Measurements from ENCODE around the gene ID3.

ID3 gene

DNA sequence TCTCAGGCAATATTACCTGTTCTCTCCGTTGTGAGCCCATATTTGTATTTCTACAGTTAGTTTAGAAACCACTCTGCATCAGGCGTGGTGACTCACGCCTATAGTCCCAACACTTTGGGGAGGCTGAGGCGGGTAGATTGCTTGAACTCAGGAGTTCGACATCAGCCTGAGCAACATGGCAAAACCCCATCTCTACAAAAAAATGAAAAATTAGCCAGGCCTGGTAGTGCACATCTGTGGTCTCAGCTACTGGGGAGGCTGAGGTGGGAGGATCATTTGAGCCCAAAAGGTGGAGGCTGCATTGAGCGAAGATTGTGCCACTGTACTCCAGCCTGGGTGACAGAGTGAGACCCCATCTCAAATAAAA lies 19.7 kb upstream of the ID3 start:
- no peaks in the 10 kb centered on the region for H4K20me1 ChIP-seq (ENCODE audit: control insufficient read depth, insufficient read depth, low read depth, low read length)
- H3K4me1 ChIP-seq (ENCODE audit: control insufficient read depth, low read length), result peaks cover 82% of the 10 kb centered on the region
- H3K79me2 ChIP-seq (ENCODE audit: control insufficient read depth, low read length), result peaks cover 7% of the 10 kb centered on the region; the same call in 1 of the 2 replicates
- no peak for TF ChIP-seq EZH2phosphoT487 (IDR thresholded peaks at IDR 0.05; ENCODE audit: borderline replicate concordance, low read length)
- TF ChIP-seq, protein P1, sequence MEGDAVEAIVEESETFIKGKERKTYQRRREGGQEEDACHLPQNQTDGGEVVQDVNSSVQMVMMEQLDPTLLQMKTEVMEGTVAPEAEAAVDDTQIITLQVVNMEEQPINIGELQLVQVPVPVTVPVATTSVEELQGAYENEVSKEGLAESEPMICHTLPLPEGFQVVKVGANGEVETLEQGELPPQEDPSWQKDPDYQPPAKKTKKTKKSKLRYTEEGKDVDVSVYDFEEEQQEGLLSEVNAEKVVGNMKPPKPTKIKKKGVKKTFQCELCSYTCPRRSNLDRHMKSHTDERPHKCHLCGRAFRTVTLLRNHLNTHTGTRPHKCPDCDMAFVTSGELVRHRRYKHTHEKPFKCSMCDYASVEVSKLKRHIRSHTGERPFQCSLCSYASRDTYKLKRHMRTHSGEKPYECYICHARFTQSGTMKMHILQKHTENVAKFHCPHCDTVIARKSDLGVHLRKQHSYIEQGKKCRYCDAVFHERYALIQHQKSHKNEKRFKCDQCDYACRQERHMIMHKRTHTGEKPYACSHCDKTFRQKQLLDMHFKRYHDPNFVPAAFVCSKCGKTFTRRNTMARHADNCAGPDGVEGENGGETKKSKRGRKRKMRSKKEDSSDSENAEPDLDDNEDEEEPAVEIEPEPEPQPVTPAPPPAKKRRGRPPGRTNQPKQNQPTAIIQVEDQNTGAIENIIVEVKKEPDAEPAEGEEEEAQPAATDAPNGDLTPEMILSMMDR (IDR thresholded peaks at IDR 0.05; ENCODE audit: low read depth, low read length, poor library complexity, severe bottlenecking), result no peak
- peak overlapping the region; percentile 82 for H3K27ac ChIP-seq (ENCODE audit: low read depth, low read length)
- peaks cover 15% of the 10 kb centered on the region for H3K36me3 ChIP-seq (ENCODE audit: control insufficient read depth, low read length)
- peaks cover 48% of the 10 kb centered on the region for H3F3A ChIP-seq (ENCODE audit: control insufficient read depth, insufficient read depth)
- H3K9me2 ChIP-seq (replicated peaks; ENCODE audit: control insufficient read depth, low read length), result no peaks in the 10 kb centered on the region
- no peaks in the 10 kb centered on the region for H3K27me3 ChIP-seq (ENCODE audit: control insufficient read depth, low read length)
- peak overlapping the region; percentile 76 for H3K4me2 ChIP-seq (ENCODE audit: low read length)
- no peaks in the 10 kb centered on the region for H3K9me3 ChIP-seq (ENCODE audit: control insufficient read depth, insufficient read depth, low read length)
- no peak overlapping the region; the same call in 1 of the 2 replicates for H3K4me3 ChIP-seq (ENCODE audit: low read length)

DNA sequence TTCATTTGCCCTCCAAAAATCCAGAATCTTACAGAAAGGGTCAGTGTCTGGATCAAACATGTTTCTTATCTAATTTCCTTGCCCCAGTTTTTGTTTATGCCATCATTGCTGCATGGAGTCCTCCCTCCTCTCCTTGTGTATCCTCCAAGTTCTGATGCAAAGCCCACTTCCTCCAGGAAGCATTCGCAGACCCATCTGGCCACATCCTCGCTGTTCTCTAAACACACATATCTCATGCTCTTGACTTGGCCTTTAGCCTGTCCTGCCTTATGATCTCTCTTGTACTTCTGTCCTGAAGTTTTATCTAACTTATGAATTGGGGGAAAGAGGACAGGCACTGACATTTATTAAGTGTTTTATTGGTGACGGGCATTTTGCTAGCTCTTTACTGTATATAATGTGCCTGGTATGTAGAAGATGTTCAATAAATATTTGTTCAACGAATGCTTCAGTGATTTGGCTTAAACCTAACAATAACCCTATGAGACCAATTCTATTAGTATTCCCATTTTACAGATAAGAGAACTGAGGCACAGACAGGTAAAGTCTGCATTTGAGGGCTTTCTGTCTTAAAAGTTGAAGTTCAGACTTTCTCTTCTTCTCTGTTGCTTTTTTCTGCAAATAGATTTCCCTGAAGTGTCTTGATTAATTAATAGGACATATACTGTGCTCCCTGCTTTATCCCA lies 19.2 kb upstream of the ID3 start:
- peaks cover 7% of the 10 kb centered on the region; the same call in 1 of the 2 replicates for H3K79me2 ChIP-seq (ENCODE audit: control insufficient read depth, low read length)
- peaks cover 49% of the 10 kb centered on the region for H3F3A ChIP-seq (ENCODE audit: control insufficient read depth, insufficient read depth)
- peak overlapping the region; percentile 76 for H3K4me2 ChIP-seq (ENCODE audit: low read length)
- peaks cover 15% of the 10 kb centered on the region for H3K36me3 ChIP-seq (ENCODE audit: control insufficient read depth, low read length)
- no peaks in the 10 kb centered on the region for H3K9me3 ChIP-seq (ENCODE audit: control insufficient read depth, insufficient read depth, low read length)
- no peaks in the 10 kb centered on the region for H3K9me2 ChIP-seq (replicated peaks; ENCODE audit: control insufficient read depth, low read length)
- peak overlapping the region; percentile 59 for H3K4me3 ChIP-seq (ENCODE audit: low read length)
- no peaks in the 10 kb centered on the region for H4K20me1 ChIP-seq (ENCODE audit: control insufficient read depth, insufficient read depth, low read depth, low read length)
- TF ChIP-seq, protein P1 (IDR thresholded peaks at IDR 0.05; ENCODE audit: low read depth, low read length, poor library complexity, severe bottlenecking), result no peak
- TF ChIP-seq EZH2phosphoT487 (IDR thresholded peaks at IDR 0.05; ENCODE audit: borderline replicate concordance, low read length), result no peak
- peaks cover 87% of the 10 kb centered on the region for H3K4me1 ChIP-seq (ENCODE audit: control insufficient read depth, low read length)
- no peaks in the 10 kb centered on the region for H3K27me3 ChIP-seq (ENCODE audit: control insufficient read depth, low read length)
- peak overlapping the region; percentile 82 for H3K27ac ChIP-seq (ENCODE audit: low read depth, low read length)

DNA sequence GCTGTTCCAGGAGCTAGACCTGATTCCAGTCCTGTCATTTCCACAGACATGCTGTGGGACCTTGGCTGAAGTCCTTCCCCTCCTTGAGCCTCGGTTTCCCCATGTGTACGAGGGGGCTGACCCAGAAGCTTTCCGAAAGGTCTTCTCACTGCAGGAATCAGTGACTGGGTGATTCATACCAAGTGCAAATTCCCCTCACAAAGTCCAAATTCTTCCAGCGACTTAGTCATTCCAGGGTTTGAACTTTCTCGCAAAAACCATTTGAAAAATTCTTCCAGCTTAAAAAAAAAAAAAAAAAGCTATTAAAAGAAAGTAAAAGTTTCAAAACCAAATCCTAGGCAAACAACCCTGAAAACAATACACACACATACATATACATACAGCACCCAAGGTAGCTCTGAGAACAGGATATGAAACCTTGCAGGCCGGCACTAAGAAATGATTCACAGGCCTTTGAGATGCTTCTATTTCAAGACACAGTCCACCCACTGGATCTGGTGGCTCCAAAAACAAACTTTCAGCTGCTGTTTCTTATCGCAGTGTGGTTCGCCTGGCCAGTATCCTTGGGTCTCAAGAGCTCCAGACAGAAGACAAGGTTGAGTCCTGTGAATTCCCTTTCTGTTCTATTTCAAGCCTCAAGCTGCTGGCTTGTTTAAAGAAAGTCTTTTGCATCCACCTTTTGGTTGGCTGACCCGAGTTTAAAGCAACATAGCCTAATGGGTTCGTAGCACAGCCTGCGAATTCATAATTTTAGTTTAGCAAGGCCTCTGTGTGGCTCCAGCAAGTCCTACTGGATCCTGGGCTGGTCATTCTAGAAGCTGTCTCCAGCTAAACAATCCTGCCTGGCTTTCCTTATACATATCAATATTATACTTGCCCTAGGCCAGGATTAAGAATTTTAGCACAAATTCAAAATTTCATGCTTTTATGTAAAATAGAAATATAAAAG lies 18.0 kb upstream of the ID3 start:
- Histone ChIP-seq H3K4me2 (ENCODE audit: low read length) (peak overlapping the region; percentile 76), H3K27ac (ENCODE audit: low read depth, low read length) (peak overlapping the region; percentile 82), H4K20me1 (ENCODE audit: control insufficient read depth, insufficient read depth, low read depth, low read length) (no peaks in the 10 kb centered on the region), H3K9me3 (ENCODE audit: control insufficient read depth, insufficient read depth, low read length) (no peaks in the 10 kb centered on the region), H3K36me3 (ENCODE audit: control insufficient read depth, low read length) (peaks cover 15% of the 10 kb centered on the region), H3F3A (ENCODE audit: control insufficient read depth, insufficient read depth) (peaks cover 47% of the 10 kb centered on the region), H3K9me2 (replicated peaks; ENCODE audit: control insufficient read depth, low read length) (no peaks in the 10 kb centered on the region), H3K27me3 (ENCODE audit: control insufficient read depth, low read length) (no peaks in the 10 kb centered on the region), H3K4me1 (ENCODE audit: control insufficient read depth, low read length) (peaks cover 88% of the 10 kb centered on the region), H3K4me3 (ENCODE audit: low read length) (peak overlapping the region; percentile 59), H3K79me2 (ENCODE audit: control insufficient read depth, low read length) (peaks cover 7% of the 10 kb centered on the region; the same call in 1 of the 2 replicates)
- TF ChIP-seq, protein P1 (IDR thresholded peaks at IDR 0.05; ENCODE audit: low read depth, low read length, poor library complexity, severe bottlenecking), result no peak
- TF ChIP-seq EZH2phosphoT487 (IDR thresholded peaks at IDR 0.05; ENCODE audit: borderline replicate concordance, low read length), result no peak
